HCT116 (cell line): ENCODE measurements around the gene NCR3LG1.

Experiments
- ATF3 ChIP-seq: IDR thresholded peaks from 2 replicates; pipeline ENCODE4 v1.6.1; 2012
- CTCF ChIP-seq, 3 experiments: fragments of 200-600 bp in 1 of 3; sonication (generic) in 1 of 3; IDR thresholded peaks in 2 of 3; conservative IDR thresholded peaks in 1 of 3; 2 replicates each; pipeline ENCODE4 v1.5.1; 2012 to 2017; ENCODE audit warnings: low read depth in 2 of 3, low read length in 2 of 3, antibody characterized with exemption in 1 of 3, borderline replicate concordance in 1 of 3, control low read depth in 1 of 3, mild to moderate bottlenecking in 1 of 3, mixed read lengths in 1 of 3, mixed run types in 1 of 3, moderate library complexity in 1 of 3; ENCODE audit not compliant: insufficient read depth in 1 of 3
- EZH2 ChIP-seq: fragments of 200-600 bp; sonication (generic); IDR thresholded peaks from 2 replicates; pipeline ENCODE4 v1.6.1; 2017; ENCODE audit warnings: antibody characterized with exemption, mixed run types
- JUND ChIP-seq: IDR thresholded peaks from 2 replicates; pipeline ENCODE4 v1.6.1; 2012
- POLR2A ChIP-seq: IDR thresholded peaks from 2 replicates; pipeline ENCODE4 v1.7.0; 2011; ENCODE audit warnings: borderline replicate concordance; ENCODE audit not compliant: insufficient read depth, insufficient read length; ENCODE audit errors: extremely low read depth
- POLR2AphosphoS5 ChIP-seq: IDR thresholded peaks from 2 replicates; pipeline ENCODE4 v1.6.1; 2011; ENCODE audit warnings: mild to moderate bottlenecking, low read depth, low read length, moderate library complexity
- REST ChIP-seq: IDR thresholded peaks from 2 replicates; pipeline ENCODE4 v1.6.1; 2012; ENCODE audit warnings: low read depth

- no peak for TF ChIP-seq CTCF (IDR thresholded peaks at IDR 0.05 in 2 of 3, conservative IDR thresholded peaks at IDR 0.05 in 1 of 3; ENCODE audit: borderline replicate concordance in 1 of 3, insufficient read depth in 1 of 3, low read depth in 2 of 3, low read length in 2 of 3)
- TF ChIP-seq POLR2A = no peak
- no peak for TF ChIP-seq POLR2AphosphoS5
- TF ChIP-seq REST = no peak
- TF ChIP-seq EZH2 = no peak
- TF ChIP-seq ATF3 = no peak
- no peak for TF ChIP-seq JUND
Observed at GRCh38 chr11:17376493-17376892, 24.9 kb downstream of the NCR3LG1 start.
